ENCODE data around the gene KRT25.
"Not testable (repeated sequence)": the region's sequence is repeated elsewhere in the genome, so short reads cannot be mapped to it uniquely, and the experiment has no call there.

KRT25 gene

GRCh38 chr17:40751065-40751464, 4.1 kb downstream of the KRT25 start:
- DNase-seq (ENCODE audit: low spot score): no peak

- no peak for DNase-seq (ENCODE audit: low spot score)
Observed at GRCh38 chr17:40750391-40750790, 4.7 kb downstream of the KRT25 start.

- not testable (repeated sequence) for DNase-seq (ENCODE audit: low spot score)
Observed at GRCh38 chr17:40748666-40749065, 6.5 kb downstream of the KRT25 start.

- no peak for DNase-seq (ENCODE audit: low spot score)
Observed at GRCh38 chr17:40738553-40738952, 16.6 kb downstream of the KRT25 start.

GRCh38 chr17:40735016-40735415, 20.1 kb downstream of the KRT25 start:
- DNase-seq (ENCODE audit: low spot score): no peak

GRCh38 chr17:40734018-40734417, 21.1 kb downstream of the KRT25 start:
- DNase-seq (ENCODE audit: low spot score): no peak

GRCh38 chr17:40730970-40731369, 24.2 kb downstream of the KRT25 start:
- DNase-seq (ENCODE audit: low spot score): no peak

- no peak for DNase-seq (ENCODE audit: low spot score)
Observed at GRCh38 chr17:40727447-40728231, 27.5 kb downstream of the KRT25 start.

GRCh38 chr17:40726919-40727318, 28.2 kb downstream of the KRT25 start:
- no peak for DNase-seq (ENCODE audit: low spot score)

GRCh38 chr17:40724656-40725055, 30.5 kb downstream of the KRT25 start:
- DNase-seq (ENCODE audit: low spot score): no peak

GRCh38 chr17:40722241-40722640, 32.9 kb downstream of the KRT25 start:
- peak; percentile 33 for DNase-seq (ENCODE audit: low spot score)

- DNase-seq (ENCODE audit: low spot score): no peak
Observed at GRCh38 chr17:40720899-40721298, 34.2 kb downstream of the KRT25 start.

- no peak for DNase-seq (ENCODE audit: low spot score)
Observed at GRCh38 chr17:40718930-40719329, 36.2 kb downstream of the KRT25 start.

- DNase-seq (ENCODE audit: low spot score): peak; percentile 40
Observed at GRCh38 chr17:40717776-40718175, 37.4 kb downstream of the KRT25 start.

GRCh38 chr17:40714473-40714872, 40.7 kb downstream of the KRT25 start:
- no peak for DNase-seq (ENCODE audit: low spot score)

- no peak for DNase-seq (ENCODE audit: low spot score)
Observed at GRCh38 chr17:40707745-40708144, 47.4 kb downstream of the KRT25 start.

- no peak for DNase-seq (ENCODE audit: low spot score)
Observed at GRCh38 chr17:40705584-40705983, 49.5 kb downstream of the KRT25 start.

- no peak for DNase-seq (ENCODE audit: low spot score)
Observed at GRCh38 chr17:40703652-40704051, 51.5 kb downstream of the KRT25 start, which contains the start of gene KRT24. Gene KRT24 (minus strand): TSS chr17:40703752. CDS start chr17:40703693, 59 bp downstream.

- DNase-seq (ENCODE audit: low spot score): no peak
Observed at GRCh38 chr17:40702271-40702670, 52.9 kb downstream of the KRT25 start.

GRCh38 chr17:40699853-40700252, 55.3 kb downstream of the KRT25 start:
- DNase-seq (ENCODE audit: low spot score): no peak

- no peak for DNase-seq (ENCODE audit: low spot score)
Observed at GRCh38 chr17:40699371-40699770, 55.8 kb downstream of the KRT25 start.
